H9 (cell line): Measurements from ENCODE around the gene TTC32. TPM values are rescaled to one million over a fixed set of nuclear protein-coding genes. Genes with fewer than 3 reads are reported as not detected.

Experiments used
- DNase-seq: peaks from one replicate; pipeline ENCODE4 v3.0.0-alpha.2; 2017
- H2AFZ ChIP-seq: one replicate; pipeline ENCODE4 v1.6.1; 2013; ENCODE audit warnings: mild to moderate bottlenecking, low read length, control low read depth, moderate library complexity
- H2AK5ac ChIP-seq: 2 replicates; pipeline ENCODE4 v1.6.1; 2013; ENCODE audit warnings: low read length, control low read depth, mixed read lengths; ENCODE audit not compliant: insufficient read length
- H2BK120ac ChIP-seq: one replicate; pipeline ENCODE4 v1.6.1; 2013; ENCODE audit warnings: low read depth, mild to moderate bottlenecking, low read length, control low read depth, inconsistent platforms; ENCODE audit not compliant: poor library complexity, severe bottlenecking
- H2BK12ac ChIP-seq: 2 replicates; pipeline ENCODE4 v1.6.1; 2013; ENCODE audit warnings: low read length, control low read depth, mixed read lengths, low read depth; ENCODE audit not compliant: insufficient read length
- H2BK15ac ChIP-seq: 2 replicates; pipeline ENCODE4 v1.6.1; 2013; ENCODE audit warnings: low read depth, low read length, control low read depth
- H2BK20ac ChIP-seq: one replicate; pipeline ENCODE4 v1.6.1; 2013; ENCODE audit warnings: low read depth, mild to moderate bottlenecking, low read length, control low read depth, inconsistent platforms; ENCODE audit not compliant: poor library complexity, severe bottlenecking
- H2BK5ac ChIP-seq: 2 replicates; pipeline ENCODE4 v1.6.1; 2013; ENCODE audit warnings: low read length, control low read depth, mixed read lengths; ENCODE audit not compliant: insufficient read length
- H3K14ac ChIP-seq: 2 replicates; pipeline ENCODE4 v1.6.1; 2013; ENCODE audit warnings: low read length, control low read depth; ENCODE audit not compliant: insufficient read depth
- H3K18ac ChIP-seq: 2 replicates; pipeline ENCODE4 v1.6.1; 2013; ENCODE audit warnings: low read depth, mild to moderate bottlenecking, mixed read lengths, low read length, control low read depth; ENCODE audit not compliant: insufficient read length
- H3K23ac ChIP-seq: 2 replicates; pipeline ENCODE4 v1.6.1; 2013; ENCODE audit warnings: low read length, control low read depth, mixed read lengths, low read depth; ENCODE audit not compliant: insufficient read length
- H3K23me2 ChIP-seq: 2 replicates; pipeline ENCODE4 v1.6.1; 2013; ENCODE audit warnings: low read depth, mild to moderate bottlenecking, mixed read lengths, low read length, control low read depth; ENCODE audit not compliant: insufficient read length, poor library complexity, severe bottlenecking
- H3K27ac ChIP-seq: 2 replicates; pipeline ENCODE4 v1.5.1; 2013; ENCODE audit warnings: low read length, control low read depth, mixed read lengths, low read depth; ENCODE audit not compliant: insufficient read length
- H3K27me3 ChIP-seq: 2 replicates; pipeline ENCODE4 v1.6.1; 2013; ENCODE audit warnings: low read length, control low read depth, inconsistent platforms; ENCODE audit not compliant: insufficient read depth
- H3K4ac ChIP-seq: 2 replicates; pipeline ENCODE4 v1.6.1; 2013; ENCODE audit warnings: low read depth, mild to moderate bottlenecking, control low read depth, inconsistent platforms, low read length, moderate library complexity
- H3K4me1 ChIP-seq: 2 replicates; pipeline ENCODE4 v1.6.1; 2013; ENCODE audit warnings: low read length, control low read depth, inconsistent platforms; ENCODE audit not compliant: insufficient read depth
- H3K4me2 ChIP-seq: 2 replicates; pipeline ENCODE4 v1.6.1; 2013; ENCODE audit warnings: low read length, control low read depth, mixed read lengths; ENCODE audit not compliant: insufficient read length, insufficient read depth
- H3K56ac ChIP-seq: 2 replicates; pipeline ENCODE4 v1.6.1; 2013; ENCODE audit warnings: low read depth, mild to moderate bottlenecking, mixed read lengths, low read length, control low read depth; ENCODE audit not compliant: insufficient read length
- H3K79me1 ChIP-seq: 2 replicates; pipeline ENCODE4 v1.6.1; 2013; ENCODE audit warnings: low read depth, mild to moderate bottlenecking, moderate library complexity, low read length, control low read depth, inconsistent platforms; ENCODE audit not compliant: insufficient read depth, poor library complexity, severe bottlenecking
- H3K79me2 ChIP-seq: 2 replicates; pipeline ENCODE4 v1.6.1; 2013; ENCODE audit warnings: low read length, control low read depth, inconsistent platforms; ENCODE audit not compliant: insufficient read depth
- H3K9ac ChIP-seq: 2 replicates; pipeline ENCODE4 v1.6.1; 2013; ENCODE audit warnings: low read length, control low read depth, mixed read lengths; ENCODE audit not compliant: insufficient read length; ENCODE audit errors: extremely low read depth
- H3K9me3 ChIP-seq: one replicate; pipeline ENCODE4 v1.6.1; 2013; ENCODE audit warnings: low read depth, low read length, inconsistent platforms; ENCODE audit not compliant: control insufficient read depth
- H3T11ph ChIP-seq: one replicate; pipeline ENCODE4 v1.6.1; 2013; ENCODE audit warnings: mild to moderate bottlenecking, low read length, control low read depth, inconsistent platforms
- H4K20me1 ChIP-seq: one replicate; pipeline ENCODE4 v1.6.1; 2013; ENCODE audit not compliant: control insufficient read depth, insufficient read length, insufficient read depth
- H4K5ac ChIP-seq: 2 replicates; pipeline ENCODE4 v1.6.1; 2013; ENCODE audit warnings: low read depth, mild to moderate bottlenecking, mixed read lengths, low read length, control low read depth; ENCODE audit not compliant: insufficient read length
- H4K8ac ChIP-seq: replicated peaks from 2 replicates; pipeline ENCODE4 v1.6.1; 2013; ENCODE audit warnings: low read length, control low read depth, mixed read lengths, low read depth; ENCODE audit not compliant: insufficient read length
- H4K91ac ChIP-seq: 2 replicates; pipeline ENCODE4 v1.6.1; 2013; ENCODE audit warnings: low read depth, mild to moderate bottlenecking, moderate library complexity, mixed read lengths, low read length, control low read depth; ENCODE audit not compliant: insufficient read length
- H3K27ac Mint-ChIP-seq, 3 experiments: 2 replicates in 2 of 3; 3 replicates in 1 of 3; pipeline ENCODE4 v1.8.0; 2020 to 2021; ENCODE audit warnings: mixed read lengths in 3 of 3, mild to moderate bottlenecking in 1 of 3, moderate library complexity in 1 of 3
- H3K27me3 Mint-ChIP-seq: 2 replicates; pipeline ENCODE4 v1.8.0; 2021; ENCODE audit warnings: low read depth, mild to moderate bottlenecking, moderate library complexity, mixed read lengths
- H3K36me3 Mint-ChIP-seq, 3 experiments: 2 replicates in 2 of 3; 3 replicates in 1 of 3; pipeline ENCODE4 v1.8.0; 2020 to 2021; ENCODE audit warnings: low read depth in 3 of 3, mixed read lengths in 3 of 3; ENCODE audit not compliant: insufficient read depth in 1 of 3
- H3K4me1 Mint-ChIP-seq, 2 experiments: 2 replicates each; pipeline ENCODE4 v1.8.0; 2020; ENCODE audit warnings: mixed read lengths in 2 of 2
- H3K4me3 Mint-ChIP-seq, 2 experiments: 2 replicates in 1 of 2; 3 replicates in 1 of 2; pipeline ENCODE4 v1.8.0; 2020 to 2021; ENCODE audit warnings: mild to moderate bottlenecking in 2 of 2, mixed read lengths in 2 of 2, moderate library complexity in 1 of 2
- H3K9me3 Mint-ChIP-seq, 2 experiments: 2 replicates in 1 of 2; 3 replicates in 1 of 2; pipeline ENCODE4 v1.8.0; 2020; ENCODE audit warnings: mild to moderate bottlenecking in 2 of 2, mixed read lengths in 2 of 2, moderate library complexity in 1 of 2
- CTCF ChIP-seq: fragments of 200-600 bp; sonication (generic); conservative IDR thresholded peaks from 3 replicates; pipeline ENCODE4 v1.8.0; 2021; ENCODE audit warnings: antibody characterized with exemption, mild to moderate bottlenecking
- WGBS: extraction: QIAGEN DNeasy Blood & Tissue Kit; methylation state at CpG from one replicate; pipeline ENCODE4 v1.1.7; 2013; ENCODE audit warnings: missing lambda C conversion rate, low lambda C conversion rate, mixed read lengths; ENCODE audit not compliant: insufficient read length; ENCODE audit errors: extremely low coverage; 5-methylcytosine and 5-hydroxymethylcytosine counted together
- total RNA-seq: library from RNA; stranded (reverse); gene quantifications from 2 replicates; pipeline ENCODE4 v1.2.1, GENCODE V29; 2021

TTC32 gene
- total RNA-seq, 1 experiment from 2014 or later: 8.9 TPM

- Histone ChIP-seq H3K56ac (no peak overlapping the region), H3K4ac (no peak overlapping the region), H2BK15ac (no peak overlapping the region), H3T11ph (no peak overlapping the region), H3K18ac (no peak overlapping the region), H2BK12ac (no peak overlapping the region), H4K20me1 (no peaks in the 10 kb centered on the region), H4K8ac (no peak overlapping the region), H3K9me3 (no peaks in the 10 kb centered on the region), H3K14ac (no peak overlapping the region), H4K91ac (no peak overlapping the region), H2BK5ac (no peak overlapping the region), H4K5ac (no peak overlapping the region), H2AFZ (no peak overlapping the region), H3K79me2 (no peaks in the 10 kb centered on the region), H3K23ac (no peak overlapping the region), H3K9ac (no peak overlapping the region), H3K27ac (no peak overlapping the region), H3K4me1 (no peaks in the 10 kb centered on the region), H2AK5ac (no peak overlapping the region), H2BK20ac (no peak overlapping the region), H3K79me1 (no peaks in the 10 kb centered on the region), H3K23me2 (no peaks in the 10 kb centered on the region), H3K27me3 (no peaks in the 10 kb centered on the region), H3K4me2 (no peak overlapping the region), H2BK120ac (no peak overlapping the region)
- WGBS: no CpG with 5 or more reads among the region's 4 CpGs
- peaks cover 18 to 38% (median 26%) of the 10 kb centered on the region in 3 experiments; a peak in 6 of 7 replicates for H3K36me3 Mint-ChIP-seq
- no peak overlapping the region for H3K4me3 Mint-ChIP-seq
- H3K4me1 Mint-ChIP-seq: no peaks in the 10 kb centered on the region
- H3K9me3 Mint-ChIP-seq: no peaks in the 10 kb centered on the region
- no peak overlapping the region for H3K27ac Mint-ChIP-seq
- DNase-seq: no peak
- H3K27me3 Mint-ChIP-seq: no peaks in the 10 kb centered on the region
- TF ChIP-seq CTCF: no peak
Observed at GRCh38 chr2:19937004-19937403, 35.2 kb upstream of the TTC32 start.
